ENCODE measurements around the gene PCDHB16. TPM values are rescaled to one million over a fixed set of nuclear protein-coding genes. Genes with fewer than 3 reads are reported as not detected.
"Not testable (repeated sequence)": the region's sequence is repeated elsewhere in the genome, so short reads cannot be mapped to it uniquely, and the experiment has no call there.

Gene PCDHB16
- total and polyA plus RNA-seq, 7 experiments from 2014 or later = 0.08 TPM; not detected in 6

- no peak within 1 kb of the TSS for H3K27ac Mint-ChIP-seq
- no peak within 1 kb of the TSS for H3K27ac ChIP-seq (ENCODE audit: low read depth, low read length)
- POLR2A ChIA-PET = no interaction called here
- peaks cover 0 to 15% (median 3%) of the 10 kb centered on the region in 5 donors for H3K36me3 Mint-ChIP-seq
- H3K27me3 ChIP-seq (ENCODE audit: control insufficient read depth in 2 of 2, insufficient read depth in 2 of 2, low read length in 2 of 2) = peaks cover 0 to 9% of the 10 kb centered on the region in 2 donors
- peaks cover 0 to 17% (median 0%) of the 10 kb centered on the region in 3 experiments for H3K9me3 ChIP-seq (ENCODE audit: control insufficient read depth in 2 of 3, low read length in 3 of 3)
- intact Hi-C loops (cut with micrococcal nuclease) = no loop called here
- ATAC-seq (no peak), DNase-seq (peak in 1 of 9 donors; percentile 22)
- CTCF ChIA-PET = no interaction called here
- H3K4me3 ChIP-seq (ENCODE audit: low read length) = no peak within 1 kb of the TSS
- no peaks in the 10 kb centered on the region for H3K4me1 ChIP-seq (ENCODE audit: control insufficient read depth in 2 of 2, insufficient read depth in 2 of 2, low read length in 2 of 2)
- peaks cover 0 to 6% (median 5%) of the 10 kb centered on the region in 7 donors for H3K4me1 Mint-ChIP-seq
- H3K9me3 Mint-ChIP-seq = peaks cover 2 to 45% (median 12%) of the 10 kb centered on the region in 11 donors
- H3K36me3 ChIP-seq (ENCODE audit: control insufficient read depth in 2 of 3, insufficient read depth in 3 of 3, low read length in 3 of 3) = no peaks in the 10 kb centered on the region
- peaks cover 0 to 56% (median 44%) of the 10 kb centered on the region in 5 donors for H3K27me3 Mint-ChIP-seq
- H3K4me3 Mint-ChIP-seq = peak within 1 kb of the TSS in 4 of 10 donors; percentile 18 to 52 (median 25)
Observed at GRCh38 chr5:141172381-141173204, 9.6 kb upstream of the PCDHB16 start, which contains the start of gene PCDHB7. Gene PCDHB7 (plus strand): TSS chr5:141172644. CDS start chr5:141172836, 192 bp downstream.

- H3K4me1 ChIP-seq (ENCODE audit: control insufficient read depth in 2 of 2, insufficient read depth in 2 of 2, low read length in 2 of 2); ATAC-seq; H3K4me3 ChIP-seq (ENCODE audit: low read length); POLR2A ChIA-PET; H3K4me1 Mint-ChIP-seq; H3K36me3 ChIP-seq (ENCODE audit: control insufficient read depth in 2 of 3, insufficient read depth in 3 of 3, low read length in 3 of 3); DNase-seq; H3K4me3 Mint-ChIP-seq; CTCF ChIA-PET; H3K27ac ChIP-seq (ENCODE audit: low read depth, low read length); H3K27me3 ChIP-seq (ENCODE audit: control insufficient read depth in 2 of 2, insufficient read depth in 2 of 2, low read length in 2 of 2); intact Hi-C loops (cut with micrococcal nuclease): not testable (repeated sequence)
- peaks cover 0 to 17% (median 0%) of the 10 kb centered on the region in 3 experiments for H3K9me3 ChIP-seq (ENCODE audit: control insufficient read depth in 2 of 3, low read length in 3 of 3)
- H3K9me3 Mint-ChIP-seq = peaks cover 0 to 41% (median 10%) of the 10 kb centered on the region in 11 donors
- H3K27ac Mint-ChIP-seq = peak overlapping the region in 1 of 9 donors; percentile 13
- peaks cover 0 to 15% (median 0%) of the 10 kb centered on the region in 5 donors for H3K36me3 Mint-ChIP-seq
- H3K27me3 Mint-ChIP-seq = peaks cover 0 to 40% (median 28%) of the 10 kb centered on the region in 5 donors
Observed at GRCh38 chr5:141174291-141175104, 7.7 kb upstream of the PCDHB16 start.

GRCh38 chr5:141175933-141176332 lies 6.3 kb upstream of the PCDHB16 start:
- Mint-ChIP-seq H3K9me3 (peaks cover 0 to 40% (median 14%) of the 10 kb centered on the region in 11 donors), H3K27ac (no peak overlapping the region), H3K4me3 (no peak overlapping the region), H3K27me3 (peaks cover 0 to 34% (median 23%) of the 10 kb centered on the region in 5 donors), H3K4me1 (peaks cover 0 to 6% (median 5%) of the 10 kb centered on the region in 7 donors), H3K36me3 (peaks cover 0 to 15% (median 0%) of the 10 kb centered on the region in 5 donors)
- ChIA-PET POLR2A (no interaction called here), CTCF (no interaction called here)
- ATAC-seq (no peak), DNase-seq (no peak)
- intact Hi-C loops (cut with micrococcal nuclease) = no loop called here
- H3K27me3 ChIP-seq (ENCODE audit: control insufficient read depth in 2 of 2, insufficient read depth in 2 of 2, low read length in 2 of 2) = peaks cover 0 to 9% of the 10 kb centered on the region in 2 donors
- no peaks in the 10 kb centered on the region for H3K36me3 ChIP-seq (ENCODE audit: control insufficient read depth in 2 of 3, insufficient read depth in 3 of 3, low read length in 3 of 3)
- no peaks in the 10 kb centered on the region for H3K4me1 ChIP-seq (ENCODE audit: control insufficient read depth in 2 of 2, insufficient read depth in 2 of 2, low read length in 2 of 2)
- peaks cover 0 to 17% (median 0%) of the 10 kb centered on the region in 3 experiments for H3K9me3 ChIP-seq (ENCODE audit: control insufficient read depth in 2 of 3, low read length in 3 of 3)
- H3K27ac ChIP-seq (ENCODE audit: low read depth, low read length) = no peak overlapping the region
- H3K4me3 ChIP-seq (ENCODE audit: low read length) = no peak overlapping the region

GRCh38 chr5:141177577-141178191 lies 4.5 kb upstream of the PCDHB16 start, which contains the start of gene PCDHB8:
Gene PCDHB8 (plus strand): TSS chr5:141177790. CDS start chr5:141178035, 245 bp downstream.
- intact Hi-C loops (cut with micrococcal nuclease); H3K27me3 ChIP-seq (ENCODE audit: control insufficient read depth in 2 of 2, insufficient read depth in 2 of 2, low read length in 2 of 2); H3K4me3 Mint-ChIP-seq; H3K27ac Mint-ChIP-seq; H3K36me3 ChIP-seq (ENCODE audit: control insufficient read depth in 2 of 3, insufficient read depth in 3 of 3, low read length in 3 of 3); H3K27ac ChIP-seq (ENCODE audit: low read depth, low read length); H3K4me1 Mint-ChIP-seq; DNase-seq; ATAC-seq; H3K4me3 ChIP-seq (ENCODE audit: low read length); H3K4me1 ChIP-seq (ENCODE audit: control insufficient read depth in 2 of 2, insufficient read depth in 2 of 2, low read length in 2 of 2): not testable (repeated sequence)
- POLR2A ChIA-PET = interaction anchor here (1.0 kb wide), 1 partner anchor 386 kb away, joined by 4 read pairs; no protein-coding TSS in a partner anchor
- H3K27me3 Mint-ChIP-seq = peaks cover 0 to 40% (median 31%) of the 10 kb centered on the region in 5 donors
- CTCF ChIA-PET = interaction anchor here (1.1 to 1.5 kb wide), 2 partner anchors 9 to 335 kb away, joined by 3 read pairs; partner anchors contain the start of gene PCDHB9
- peaks cover 3 to 45% (median 20%) of the 10 kb centered on the region in 11 donors for H3K9me3 Mint-ChIP-seq
- H3K9me3 ChIP-seq (ENCODE audit: control insufficient read depth in 2 of 3, low read length in 3 of 3) = peaks cover 0 to 17% (median 0%) of the 10 kb centered on the region in 3 experiments
- H3K36me3 Mint-ChIP-seq = peaks cover 0 to 16% (median 6%) of the 10 kb centered on the region in 5 donors

GRCh38 chr5:141179371-141179770 lies 2.8 kb upstream of the PCDHB16 start:
- H3K27me3 Mint-ChIP-seq = peaks cover 0 to 36% (median 34%) of the 10 kb centered on the region in 5 donors
- peaks cover 7 to 42% (median 18%) of the 10 kb centered on the region in 11 donors for H3K9me3 Mint-ChIP-seq
- H3K36me3 ChIP-seq (ENCODE audit: control insufficient read depth in 2 of 3, insufficient read depth in 3 of 3, low read length in 3 of 3); H3K27ac Mint-ChIP-seq; H3K27me3 ChIP-seq (ENCODE audit: control insufficient read depth in 2 of 2, insufficient read depth in 2 of 2, low read length in 2 of 2); H3K4me3 Mint-ChIP-seq; H3K4me3 ChIP-seq (ENCODE audit: low read length); H3K27ac ChIP-seq (ENCODE audit: low read depth, low read length); DNase-seq; H3K4me1 ChIP-seq (ENCODE audit: control insufficient read depth in 2 of 2, insufficient read depth in 2 of 2, low read length in 2 of 2); intact Hi-C loops (cut with micrococcal nuclease); H3K4me1 Mint-ChIP-seq; ATAC-seq; POLR2A ChIA-PET: not testable (repeated sequence)
- CTCF ChIA-PET = interaction anchor here (0.6 kb wide), 1 partner anchor 145 kb away, joined by 4 read pairs; no protein-coding TSS in a partner anchor
- H3K36me3 Mint-ChIP-seq = peaks cover 5 to 22% (median 11%) of the 10 kb centered on the region in 5 donors
- peaks cover 0 to 13% (median 0%) of the 10 kb centered on the region in 3 experiments for H3K9me3 ChIP-seq (ENCODE audit: control insufficient read depth in 2 of 3, low read length in 3 of 3)

- H3K4me1 ChIP-seq (ENCODE audit: control insufficient read depth in 2 of 2, insufficient read depth in 2 of 2, low read length in 2 of 2); POLR2A ChIA-PET; H3K27me3 ChIP-seq (ENCODE audit: control insufficient read depth in 2 of 2, insufficient read depth in 2 of 2, low read length in 2 of 2); intact Hi-C loops (cut with micrococcal nuclease); H3K4me3 ChIP-seq (ENCODE audit: low read length); H3K4me3 Mint-ChIP-seq; H3K27ac ChIP-seq (ENCODE audit: low read depth, low read length); H3K27ac Mint-ChIP-seq; DNase-seq; H3K4me1 Mint-ChIP-seq; ATAC-seq; H3K36me3 ChIP-seq (ENCODE audit: control insufficient read depth in 2 of 3, insufficient read depth in 3 of 3, low read length in 3 of 3): not testable (repeated sequence)
- peaks cover 0 to 10% (median 0%) of the 10 kb centered on the region in 3 experiments for H3K9me3 ChIP-seq (ENCODE audit: control insufficient read depth in 2 of 3, low read length in 3 of 3)
- CTCF ChIA-PET = interaction anchor here (0.6 kb wide), 1 partner anchor 145 kb away, joined by 4 read pairs; no protein-coding TSS in a partner anchor
- Mint-ChIP-seq H3K27me3 (peaks cover 0 to 41% (median 39%) of the 10 kb centered on the region in 5 donors), H3K9me3 (peaks cover 7 to 45% (median 22%) of the 10 kb centered on the region in 11 donors), H3K36me3 (peaks cover 5 to 27% (median 11%) of the 10 kb centered on the region in 5 donors)
Observed at GRCh38 chr5:141179876-141180275, 2.3 kb upstream of the PCDHB16 start.
